K562 (cell line): ENCODE data around the gene TPRG1L. TPM values are rescaled to one million over a fixed set of nuclear protein-coding genes. Genes with fewer than 3 reads are reported as not detected.

Experiments used
- CBFB ChIP-seq: sonication (generic); formaldehyde crosslinking; IDR thresholded peaks from 2 replicates; pipeline ENCODE4 v1.4.0; 2020; ENCODE audit warnings: mild to moderate bottlenecking, missing genetic modification reagents
- CCNT2 ChIP-seq: IDR thresholded peaks from 2 replicates; pipeline ENCODE4 v1.6.1; 2011; ENCODE audit warnings: borderline replicate concordance, low read depth, mild to moderate bottlenecking, moderate library complexity, mixed read lengths, low read length; ENCODE audit not compliant: insufficient read length; ENCODE audit errors: extremely low read depth
- CXXC5 ChIP-seq: fragments of 250-450 bp; sonication (Bioruptor Pico); IDR thresholded peaks from 2 replicates; pipeline ENCODE4 v1.8.0; 2022; ENCODE audit warnings: inconsistent platforms, mild to moderate bottlenecking, moderate library complexity
- EHMT2 ChIP-seq: fragments of 450-650 bp; IDR thresholded peaks from 2 replicates; pipeline ENCODE4 v1.6.1; 2018; ENCODE audit warnings: antibody characterized with exemption
- ERF ChIP-seq: fragments of 450-650 bp; formaldehyde crosslinking; IDR thresholded peaks from 2 replicates; pipeline ENCODE4 v1.4.0; 2020; ENCODE audit warnings: mild to moderate bottlenecking, mixed read lengths
- FOXP1 ChIP-seq: sonication (generic); formaldehyde crosslinking; IDR thresholded peaks from 2 replicates; pipeline ENCODE4 v1.8.0; 2022; ENCODE audit warnings: mild to moderate bottlenecking, missing genetic modification reagents
- FOXP4 ChIP-seq: sonication (generic); formaldehyde crosslinking; IDR thresholded peaks from 2 replicates; pipeline ENCODE4 v1.8.0; 2022; ENCODE audit warnings: mild to moderate bottlenecking, missing genetic modification reagents, borderline replicate concordance
- HMGN3 ChIP-seq: IDR thresholded peaks from 2 replicates; pipeline ENCODE4 v1.6.1; 2011; ENCODE audit warnings: borderline replicate concordance, low read depth, mild to moderate bottlenecking, mixed read lengths, low read length; ENCODE audit not compliant: insufficient read length; ENCODE audit errors: extremely low read depth
- MTA3 ChIP-seq: fragments of 450-650 bp; formaldehyde crosslinking; IDR thresholded peaks from 2 replicates; pipeline ENCODE4 v1.6.1; 2017; ENCODE audit warnings: mild to moderate bottlenecking, borderline replicate concordance
- NFATC3 ChIP-seq: fragments of 450-650 bp; IDR thresholded peaks from 2 replicates; pipeline ENCODE4 v1.6.1; 2017; ENCODE audit warnings: mild to moderate bottlenecking
- SETDB1 ChIP-seq: IDR thresholded peaks from one replicate; pipeline ENCODE4 v1.6.1; 2012; ENCODE audit warnings: low read length, control low read depth, inconsistent platforms
- SMARCE1 ChIP-seq: fragments of 450-650 bp; IDR thresholded peaks from 2 replicates; pipeline ENCODE4 v1.7.1; 2016; ENCODE audit warnings: mild to moderate bottlenecking
- SOX6 ChIP-seq: fragments of 450-650 bp; IDR thresholded peaks from 2 replicates; pipeline ENCODE4 v1.6.1; 2014; ENCODE audit warnings: mild to moderate bottlenecking
- SPI1 ChIP-seq: IDR thresholded peaks from 2 replicates; pipeline ENCODE4 v1.6.1; 2011; ENCODE audit warnings: low read depth, low read length, control low read depth, borderline replicate concordance
- WHSC1 ChIP-seq: IDR thresholded peaks from one replicate; pipeline ENCODE4 v1.6.1; 2012; ENCODE audit warnings: low read length, control low read depth, inconsistent platforms
- ZBTB2 ChIP-seq: fragments of 450-650 bp; IDR thresholded peaks from 2 replicates; pipeline ENCODE4 v1.6.1; 2016; ENCODE audit warnings: antibody characterized with exemption
- ZBTB34 ChIP-seq: fragments of 250-450 bp; sonication (Bioruptor Pico); IDR thresholded peaks from 2 replicates; pipeline ENCODE4 v1.8.0; 2021; ENCODE audit warnings: mild to moderate bottlenecking, moderate library complexity
- ZBTB7A ChIP-seq: IDR thresholded peaks from 2 replicates; pipeline ENCODE4 v1.6.1; 2011; ENCODE audit warnings: low read depth, mild to moderate bottlenecking, low read length, moderate library complexity, borderline replicate concordance; ENCODE audit not compliant: control insufficient read depth
- ZHX1 ChIP-seq: fragments of 150-350 bp; conservative IDR thresholded peaks from 2 replicates; pipeline ENCODE4 v1.6.1; 2014; ENCODE audit warnings: low read length
- ZNF134 ChIP-seq: fragments of 250-450 bp; sonication (Bioruptor Pico); conservative IDR thresholded peaks from 2 replicates; pipeline ENCODE4 v1.4.0; 2020
- ZNF175 ChIP-seq: fragments of 200-800 bp; sonication (Bioruptor generic); IDR thresholded peaks from 2 replicates; pipeline ENCODE4 v1.6.1; 2016; ENCODE audit warnings: low read depth, mild to moderate bottlenecking, missing genetic modification characterization, missing compliant biosample characterization
- ZNF316 ChIP-seq: fragments of 450-650 bp; IDR thresholded peaks from 2 replicates; pipeline ENCODE4 v1.6.1; 2016
- polyA plus RNA-seq, 8 experiments: library from polyadenylated mRNA; depleted of rRNA in 4 of 8; stranded (reverse) in 5 of 8; unstranded in 3 of 8; fragments of >200 nt; fragmentation: Nextera tagmentation in 2 of 8; fragmentation: Illumina TruSeq in 1 of 8; extraction: Ambion mirVana in 2 of 8; extraction: Trizol in 1 of 8; gene quantifications; 2 replicates each; pipeline versions ENCODE4 v1.2.1 to v1.2.3, GENCODE V29; 2011 to 2014; ENCODE audit warnings: inconsistent platforms in 1 of 8, missing spikeins in 1 of 8
- total RNA-seq, 7 experiments: library from RNA; depleted of rRNA in 6 of 7; stranded (reverse); fragments of >200 nt in 6 of 7; fragmentation: Illumina TruSeq in 2 of 7; extraction: Trizol in 2 of 7; gene quantifications; 2 replicates each; pipeline versions ENCODE4 v1.2.1 to v1.2.3, GENCODE V29; 2011 to 2021; ENCODE audit warnings: low replicate concordance in 1 of 7

TPRG1L gene
- total and polyA plus RNA-seq, 9 of the 15 experiments (the other 6 are each of a cell fraction or from before 2014, with no cell fraction given), result 1.6 to 11.0 (median 6.2) TPM

GRCh38 chr1:3625151-3625907, 514 bp downstream of the TPRG1L start (continued):
- TF ChIP-seq CBFB (CRISPR knock-in tag) (no peak), NFATC3 (no peak), SOX6 (peak; percentile 74), FOXP4 (CRISPR knock-in tag) (no peak; the same call in 1 of the 2 replicates), WHSC1 (no peak), ZHX1 (no peak), CCNT2 (no peak), ZNF175 (no peak), SETDB1 (no peak), SPI1 (no peak), ZNF134 (no peak), ZBTB7A (0 out of 2 replicates have a peak, but pooled peaks have one; percentile 28), HMGN3 (peak; percentile 43), ZBTB34 (no peak), CXXC5 (CRISPR knock-in tag) (peak; percentile 85), ERF (CRISPR knock-in tag) (no peak), MTA3 (peak; percentile 71), ZNF316 (no peak), ZBTB2 (no peak; the same call in 1 of the 2 replicates), FOXP1 (no peak), SMARCE1 (peak; percentile 43; the same call in 1 of the 2 replicates), EHMT2 (no peak)
